GM21515 (cell line): ENCODE results near the gene DUOXA2.
"Not testable (repeated sequence)": the region's sequence is repeated elsewhere in the genome, so short reads cannot be mapped to it uniquely, and the experiment has no call there.

ENCODE experiments used
- ATAC-seq: cut with Tn5 transposase; IDR thresholded peaks from one replicate; pipeline ENCODE4 v1.9.1; 2021; ENCODE audit not compliant: unreplicated experiment

DUOXA2 gene

GRCh38 chr15:45134682-45135604, 20.8 kb downstream of the DUOXA2 start:
- no peak for ATAC-seq

DNA sequence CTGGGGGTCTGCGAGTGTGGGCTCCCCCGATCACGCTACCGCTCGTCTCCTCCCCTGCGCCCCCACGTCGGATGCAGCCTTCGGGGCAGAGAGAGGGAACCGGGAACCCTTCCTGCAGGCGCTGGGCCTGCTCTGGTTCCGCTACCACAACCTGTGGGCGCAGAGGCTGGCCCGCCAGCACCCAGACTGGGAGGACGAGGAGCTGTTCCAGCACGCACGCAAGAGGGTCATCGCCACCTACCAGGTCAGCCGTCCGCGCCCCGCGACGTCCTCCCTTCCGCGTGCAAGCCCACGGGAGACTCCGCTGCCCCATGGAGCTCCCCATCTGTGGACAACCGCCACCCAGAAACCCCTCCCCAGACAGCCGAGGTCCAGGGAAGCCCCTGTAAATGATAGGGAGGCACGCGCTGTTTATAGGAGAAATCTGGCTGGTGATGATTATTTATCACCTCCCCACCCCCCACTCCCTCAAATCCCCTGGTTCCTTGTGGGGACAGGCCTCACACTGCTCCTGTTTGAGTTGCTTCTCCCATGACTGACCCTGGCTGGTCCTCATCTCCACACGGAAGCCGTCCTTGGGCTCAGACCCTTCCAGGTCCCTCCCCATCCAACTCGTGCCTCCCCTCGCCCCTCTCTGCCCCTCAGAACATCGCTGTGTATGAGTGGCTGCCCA, 21.7 kb downstream of the DUOXA2 start:
- ATAC-seq: not testable (repeated sequence)

- ATAC-seq: no peak
These were observed 22.2 kb downstream of the DUOXA2 start for GRCh38 chr15:45136378-45136764.

DNA sequence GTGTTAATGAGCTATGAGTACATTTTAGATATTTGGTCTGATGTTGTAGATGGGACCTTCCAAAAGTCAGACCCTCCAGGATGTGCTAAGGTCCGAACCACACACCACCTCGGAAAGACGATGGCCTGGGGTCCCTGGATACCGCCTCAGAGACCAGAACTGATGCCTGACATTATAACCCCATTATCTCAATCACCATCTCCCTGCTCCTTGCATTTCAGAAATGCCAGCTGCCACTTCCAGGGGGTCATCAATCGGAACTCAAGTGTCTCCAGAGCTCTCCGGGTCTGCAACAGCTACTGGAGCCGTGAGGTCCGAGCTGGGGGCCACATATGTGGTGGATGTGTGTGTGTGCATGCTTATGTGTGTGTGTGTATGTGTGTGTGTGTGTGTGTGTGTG, 23.6 kb downstream of the DUOXA2 start:
- no peak for ATAC-seq

- no peak for ATAC-seq
These were observed 25.0 kb downstream of the DUOXA2 start for GRCh38 chr15:45138814-45139765.

GRCh38 chr15:45139770-45140169, 25.6 kb downstream of the DUOXA2 start:
- ATAC-seq: no peak

DNA sequence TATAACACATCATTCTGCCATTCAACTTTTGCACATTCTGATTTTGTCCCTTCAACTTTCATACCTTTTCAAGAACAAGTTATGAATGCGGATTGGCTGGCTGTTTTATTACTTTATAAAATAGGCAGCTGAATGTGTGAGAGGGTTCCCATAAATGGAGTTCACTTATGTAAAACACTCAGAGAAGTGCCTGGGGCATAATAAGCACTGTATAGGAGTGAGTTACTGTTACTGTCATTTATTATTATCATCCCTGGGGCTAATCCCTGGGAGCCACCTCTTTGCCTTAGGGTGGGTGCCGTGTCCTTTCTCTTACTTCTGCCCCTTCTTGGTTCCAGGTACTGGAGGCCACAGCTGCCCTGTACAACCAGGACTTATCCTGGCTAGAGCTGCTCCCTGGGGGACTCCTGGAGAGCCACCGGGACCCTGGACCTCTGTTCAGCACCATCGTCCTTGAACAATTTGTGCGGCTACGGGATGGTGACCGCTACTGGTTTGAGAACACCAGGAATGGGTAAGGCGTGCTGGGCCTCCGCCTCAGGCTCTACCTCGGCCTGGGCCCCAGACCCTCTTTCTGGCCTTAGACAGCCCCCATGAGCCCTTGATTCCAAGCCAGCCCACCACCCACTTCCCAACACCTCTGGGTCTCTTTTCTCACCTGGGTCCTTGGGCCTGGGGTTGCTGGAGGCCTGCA, 26.6 kb downstream of the DUOXA2 start:
- no peak for ATAC-seq

DNA sequence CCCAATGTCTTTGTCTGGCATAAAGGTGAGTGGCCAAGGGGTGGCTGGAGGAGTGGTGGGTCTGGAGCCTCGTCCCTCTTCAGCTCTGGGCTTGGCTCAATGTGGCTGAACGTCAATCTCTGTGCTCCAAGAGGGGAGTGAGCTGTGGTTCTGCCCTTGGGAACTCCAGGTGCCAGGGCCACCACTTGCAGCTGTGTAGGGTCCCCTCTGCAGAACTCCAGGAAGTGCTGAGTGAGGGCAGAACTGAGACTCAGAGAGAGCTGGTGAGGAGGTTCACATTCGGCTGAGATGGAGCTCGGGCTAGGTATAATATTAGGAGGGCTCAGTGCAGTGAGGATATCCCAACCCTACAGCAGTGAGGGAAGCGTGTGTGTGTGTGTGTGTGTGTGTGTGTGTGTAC, 27.3 kb downstream of the DUOXA2 start:
- ATAC-seq: no peak

DNA sequence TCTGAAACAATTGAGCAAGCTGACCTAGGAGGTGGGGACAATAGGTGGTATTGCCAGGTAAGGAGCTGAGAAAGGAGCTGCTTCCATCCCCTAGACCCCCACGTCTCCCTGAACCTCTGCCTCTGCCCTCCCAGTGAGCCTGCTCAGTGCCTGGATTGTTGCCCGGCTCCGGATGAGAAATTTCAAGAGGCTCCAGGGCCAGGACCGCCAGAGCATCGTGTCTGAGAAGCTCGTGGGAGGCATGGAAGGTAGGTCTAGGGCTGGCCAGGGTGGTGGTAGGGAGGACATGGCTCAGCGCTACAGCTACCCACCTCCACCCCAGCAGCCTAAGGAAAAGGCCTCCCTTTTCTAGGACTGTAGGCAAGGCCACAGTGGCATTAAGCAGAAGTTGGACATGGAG, 28.9 kb downstream of the DUOXA2 start:
- no peak for ATAC-seq

DNA sequence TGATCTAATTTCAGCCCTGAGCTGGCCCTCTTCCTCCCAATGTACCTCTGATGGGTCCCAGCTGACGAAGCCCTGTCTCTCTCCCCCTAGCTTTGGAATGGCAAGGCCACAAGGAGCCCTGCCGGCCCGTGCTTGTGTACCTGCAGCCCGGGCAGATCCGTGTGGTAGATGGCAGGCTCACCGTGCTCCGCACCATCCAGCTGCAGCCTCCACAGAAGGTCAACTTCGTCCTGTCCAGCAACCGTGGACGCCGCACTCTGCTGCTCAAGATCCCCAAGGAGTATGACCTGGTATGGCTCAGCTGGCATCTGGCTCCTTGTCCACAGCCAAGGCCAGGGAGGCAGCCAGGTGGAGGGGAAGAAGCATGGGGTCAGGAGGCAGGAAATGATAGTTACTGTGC, 29.8 kb downstream of the DUOXA2 start:
- ATAC-seq: no peak

GRCh38 chr15:45144775-45145174, 30.6 kb downstream of the DUOXA2 start:
- ATAC-seq: no peak

- ATAC-seq: no peak
These were observed 32.3 kb downstream of the DUOXA2 start for GRCh38 chr15:45146405-45146804.

DNA sequence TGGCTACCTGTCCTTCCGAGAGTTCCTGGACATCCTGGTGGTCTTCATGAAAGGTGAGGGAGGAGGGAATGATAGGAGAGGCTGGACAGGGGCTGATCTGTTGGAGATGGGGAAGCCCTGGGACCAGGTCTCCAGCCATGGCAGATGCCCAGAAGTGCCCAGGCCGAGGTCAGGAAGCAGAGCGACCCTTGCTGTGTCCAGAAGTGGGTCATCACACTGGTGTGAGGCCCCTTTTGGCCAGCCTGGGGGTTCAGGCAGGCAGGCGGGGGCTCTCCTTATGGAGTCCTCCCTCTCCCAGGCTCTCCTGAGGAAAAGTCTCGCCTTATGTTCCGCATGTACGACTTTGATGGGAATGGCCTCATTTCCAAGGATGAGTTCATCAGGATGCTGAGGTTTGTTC, 33.5 kb downstream of the DUOXA2 start:
- ATAC-seq: no peak

GRCh38 chr15:45148076-45149059, 34.2 kb downstream of the DUOXA2 start:
- no peak for ATAC-seq

- no peak for ATAC-seq
These were observed 34.9 kb downstream of the DUOXA2 start for GRCh38 chr15:45149060-45149459.

DNA sequence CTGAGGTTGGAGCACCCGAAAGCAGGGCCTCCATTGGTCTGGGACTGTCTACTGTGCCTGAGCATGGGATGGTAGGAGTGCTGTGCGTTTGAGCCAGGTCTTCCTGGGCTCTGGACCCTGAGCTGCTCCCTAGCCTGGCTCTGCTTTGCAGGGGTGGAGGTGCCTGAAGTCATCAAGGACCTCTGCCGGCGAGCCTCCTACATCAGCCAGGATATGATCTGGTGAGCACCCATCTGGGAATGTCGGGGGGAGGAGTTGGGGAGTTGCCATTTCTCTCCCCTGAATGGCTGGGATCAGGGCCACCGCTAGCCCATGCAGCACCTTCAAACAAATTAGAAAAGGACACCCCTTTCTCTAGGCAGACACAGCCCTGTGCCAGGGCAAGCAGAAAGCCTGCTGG, 36.4 kb downstream of the DUOXA2 start:
- ATAC-seq: no peak

GRCh38 chr15:45150997-45151396, 36.9 kb downstream of the DUOXA2 start:
- no peak for ATAC-seq

DNA sequence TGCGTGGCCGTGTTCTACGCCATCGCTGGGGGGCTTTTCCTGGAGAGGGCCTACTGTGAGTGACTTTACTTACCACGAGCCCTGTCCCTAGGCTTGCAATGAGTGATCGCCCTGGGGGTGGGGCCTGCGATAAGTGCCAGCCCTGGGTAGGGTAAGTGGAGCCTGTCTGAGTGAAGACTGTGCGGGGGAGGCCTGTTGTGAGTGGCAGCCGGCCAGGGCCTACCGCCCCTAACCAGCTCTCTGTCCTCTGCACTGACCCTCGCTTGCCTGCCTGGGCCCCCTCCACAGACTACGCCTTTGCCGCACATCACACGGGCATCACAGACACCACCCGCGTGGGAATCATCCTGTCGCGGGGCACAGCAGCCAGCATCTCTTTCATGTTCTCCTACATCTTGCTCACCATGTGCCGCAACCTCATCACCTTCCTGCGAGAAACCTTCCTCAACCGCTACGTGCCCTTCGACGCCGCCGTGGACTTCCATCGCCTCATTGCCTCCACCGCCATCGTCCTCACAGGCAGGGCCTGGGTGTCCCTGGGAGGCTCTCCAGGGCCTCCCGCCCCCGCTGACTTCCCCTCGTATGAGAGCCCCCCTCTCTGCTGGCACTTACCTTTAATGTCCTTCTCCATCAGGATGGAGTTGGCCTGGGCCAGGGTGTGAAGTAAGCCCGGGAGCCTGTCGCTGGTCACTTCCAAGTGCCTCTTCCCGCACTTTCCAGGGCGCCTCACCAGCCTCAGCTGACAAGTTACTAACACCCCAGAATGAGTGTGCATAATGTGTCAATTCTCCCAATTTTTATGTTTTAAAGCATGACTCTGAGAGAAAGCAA, 38.1 kb downstream of the DUOXA2 start:
- ATAC-seq: no peak

DNA sequence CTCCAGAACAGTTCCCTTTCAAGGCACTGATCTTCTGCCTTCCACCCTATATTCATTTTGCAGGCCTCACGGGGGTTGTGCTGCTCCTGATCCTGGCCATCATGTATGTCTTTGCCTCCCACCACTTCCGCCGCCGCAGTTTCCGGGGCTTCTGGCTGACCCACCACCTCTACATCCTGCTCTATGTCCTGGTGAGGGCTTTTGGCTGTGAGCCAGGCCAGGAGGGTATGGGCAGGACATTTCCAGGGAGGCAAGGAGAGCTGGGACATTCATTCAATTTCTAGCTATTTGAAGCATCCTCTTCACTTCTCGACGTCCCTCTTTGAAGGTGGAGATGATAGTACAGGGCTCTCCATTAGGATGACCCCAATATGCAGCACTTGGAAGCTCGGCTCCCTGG, 41.6 kb downstream of the DUOXA2 start:
- ATAC-seq: no peak
